Psoas muscle (tissue), 8 donors: Measurements from ENCODE around the gene TTC22. TPM values are rescaled to one million over a fixed set of nuclear protein-coding genes. Genes with fewer than 3 reads are reported as not detected.

Experiments used
- ATAC-seq, 4 donors: fragments of 200-7000 bp; cut with Tn5 transposase; one replicate each; pipeline ENCODE4 v1.9.1; 2020; ENCODE audit warnings: moderate library complexity in 3 of 4, mild to moderate bottlenecking in 2 of 4
- DNase-seq, 2 donors: peaks; one replicate each; pipeline ENCODE4 v3.0.0-alpha.2; 2020
- H3K27ac ChIP-seq: fragments of 200-600 bp; one replicate; pipeline ENCODE4 v1.8.0; 2022
- H3K27me3 ChIP-seq, 3 donors: fragments of 200-600 bp in 1 of 3; one replicate each; pipeline versions ENCODE4 v1.6.1 to v1.8.0; 2013 to 2022; ENCODE audit warnings: low read length in 2 of 3, mild to moderate bottlenecking in 2 of 3, moderate library complexity in 1 of 3; ENCODE audit not compliant: insufficient read depth in 3 of 3
- H3K36me3 ChIP-seq, 2 donors: fragments of 200-600 bp in 1 of 2; one replicate each; pipeline versions ENCODE4 v1.6.1 to v1.8.0; 2013 to 2022; ENCODE audit warnings: low read depth in 1 of 2, mild to moderate bottlenecking in 1 of 2, moderate library complexity in 1 of 2; ENCODE audit not compliant: insufficient read depth in 1 of 2
- H3K4me1 ChIP-seq: fragments of 200-600 bp; one replicate; pipeline ENCODE4 v1.8.0; 2022
- H3K4me3 ChIP-seq: fragments of 200-600 bp; one replicate; pipeline ENCODE4 v1.8.0; 2022; ENCODE audit warnings: mild to moderate bottlenecking
- H3K9me3 ChIP-seq: fragments of 200-600 bp; one replicate; pipeline ENCODE4 v1.8.0; 2022
- WGBS, 3 donors: extraction: QIAGEN DNeasy Blood & Tissue Kit; methylation state at CpG; one replicate each; pipeline versions ENCODE4 v1.1.6 to v1.1.7; 2013; 5-methylcytosine and 5-hydroxymethylcytosine counted together
- intact Hi-C, 2 donors: fragments of 100-400 bp; cut with DNase I; formaldehyde crosslinking; loops; one replicate each; pipeline versions ENCODE4 v1.11.0 to v1.14.2; 2022
- polyA plus RNA-seq, 3 donors: library from polyadenylated mRNA; stranded (reverse); fragments of 200-250 nt; gene quantifications; one replicate each; pipeline ENCODE4 v1.2.3, GENCODE V29; 2013
- total RNA-seq, 4 donors: library from RNA; stranded (reverse); fragmentation: NEBNext Ultra II Directional in 2 of 4; extraction: Animal tissue kit (Norgen Biotek cat#: 25700) in 2 of 4; gene quantifications; one replicate each; pipeline versions ENCODE4 v1.2.1 to v1.2.4, GENCODE V29; 2021 to 2023
- TF ChIP-seq, protein P1 (sequence below): fragments of 200-600 bp; IDR thresholded peaks from one replicate; pipeline ENCODE4 v1.8.0; 2022; ENCODE audit warnings: antibody characterized with exemption
- donor health status: healthy with polysubstance abuse.
- donor health status: DM: no; HTN: no; CAD: no; lungs with moderate emphysema.
- donor health status: Bipolar disorder and iron deficiency.
- donor health status: healthy.
- donor health status: DM: yes; HTN: yes; CAD: no.
- donor health status: DM: no; HTN: no; CAD: no.
- donor health status: DM: no; HTN: no; CAD: no.
- donor health status: DM: yes; HTN: yes; CAD: no.

Gene TTC22
- total and polyA plus RNA-seq, 7 donors: 0.03 to 0.13 (median 0.03) TPM; not detected in 2

DNA sequence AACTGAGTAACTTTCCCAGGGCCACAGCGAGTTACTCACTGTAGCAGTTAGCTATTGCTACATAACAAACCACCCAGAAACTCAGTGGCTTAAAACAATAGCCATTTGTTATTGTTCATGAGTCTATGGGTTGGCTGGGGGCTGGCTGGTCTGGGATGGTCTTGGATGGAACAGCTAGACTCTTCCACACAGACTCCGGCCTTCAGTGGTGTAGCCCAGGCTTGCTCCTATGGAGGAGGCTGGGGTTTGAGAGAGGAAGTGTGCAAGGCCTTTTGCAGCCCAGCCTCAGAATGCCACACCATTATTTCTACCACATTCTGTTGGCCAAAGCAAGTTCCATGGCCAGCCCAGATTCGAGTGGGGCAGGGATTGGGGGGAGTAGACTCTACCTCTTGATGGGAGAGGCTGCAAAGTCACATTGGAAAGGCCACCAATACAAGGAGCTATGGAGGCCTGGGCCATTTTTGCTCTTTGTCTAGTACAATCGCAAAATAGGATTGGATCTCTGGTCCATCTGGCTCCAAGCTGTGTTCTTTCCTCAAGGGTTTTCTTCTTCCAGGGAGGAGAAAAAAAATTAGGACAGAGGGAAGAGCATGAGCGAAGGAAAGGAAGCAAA is 37.5 kb upstream of the TTC22 start:
- H3K27ac ChIP-seq: no peak overlapping the region
- 82 to 87% (median 83%) methylated on average over 5 of the region's 5 CpGs for WGBS, 3 donors
- intact Hi-C loops: no loop called here
- ATAC-seq (no peak), DNase-seq (no peak)
- no peaks in the 10 kb centered on the region for H3K27me3 ChIP-seq
- H3K36me3 ChIP-seq: no peaks in the 10 kb centered on the region
- no peaks in the 10 kb centered on the region for H3K4me1 ChIP-seq
- H3K4me3 ChIP-seq: no peak overlapping the region
- TF ChIP-seq, protein P1, sequence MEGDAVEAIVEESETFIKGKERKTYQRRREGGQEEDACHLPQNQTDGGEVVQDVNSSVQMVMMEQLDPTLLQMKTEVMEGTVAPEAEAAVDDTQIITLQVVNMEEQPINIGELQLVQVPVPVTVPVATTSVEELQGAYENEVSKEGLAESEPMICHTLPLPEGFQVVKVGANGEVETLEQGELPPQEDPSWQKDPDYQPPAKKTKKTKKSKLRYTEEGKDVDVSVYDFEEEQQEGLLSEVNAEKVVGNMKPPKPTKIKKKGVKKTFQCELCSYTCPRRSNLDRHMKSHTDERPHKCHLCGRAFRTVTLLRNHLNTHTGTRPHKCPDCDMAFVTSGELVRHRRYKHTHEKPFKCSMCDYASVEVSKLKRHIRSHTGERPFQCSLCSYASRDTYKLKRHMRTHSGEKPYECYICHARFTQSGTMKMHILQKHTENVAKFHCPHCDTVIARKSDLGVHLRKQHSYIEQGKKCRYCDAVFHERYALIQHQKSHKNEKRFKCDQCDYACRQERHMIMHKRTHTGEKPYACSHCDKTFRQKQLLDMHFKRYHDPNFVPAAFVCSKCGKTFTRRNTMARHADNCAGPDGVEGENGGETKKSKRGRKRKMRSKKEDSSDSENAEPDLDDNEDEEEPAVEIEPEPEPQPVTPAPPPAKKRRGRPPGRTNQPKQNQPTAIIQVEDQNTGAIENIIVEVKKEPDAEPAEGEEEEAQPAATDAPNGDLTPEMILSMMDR: no peak
- no peaks in the 10 kb centered on the region for H3K9me3 ChIP-seq

DNA sequence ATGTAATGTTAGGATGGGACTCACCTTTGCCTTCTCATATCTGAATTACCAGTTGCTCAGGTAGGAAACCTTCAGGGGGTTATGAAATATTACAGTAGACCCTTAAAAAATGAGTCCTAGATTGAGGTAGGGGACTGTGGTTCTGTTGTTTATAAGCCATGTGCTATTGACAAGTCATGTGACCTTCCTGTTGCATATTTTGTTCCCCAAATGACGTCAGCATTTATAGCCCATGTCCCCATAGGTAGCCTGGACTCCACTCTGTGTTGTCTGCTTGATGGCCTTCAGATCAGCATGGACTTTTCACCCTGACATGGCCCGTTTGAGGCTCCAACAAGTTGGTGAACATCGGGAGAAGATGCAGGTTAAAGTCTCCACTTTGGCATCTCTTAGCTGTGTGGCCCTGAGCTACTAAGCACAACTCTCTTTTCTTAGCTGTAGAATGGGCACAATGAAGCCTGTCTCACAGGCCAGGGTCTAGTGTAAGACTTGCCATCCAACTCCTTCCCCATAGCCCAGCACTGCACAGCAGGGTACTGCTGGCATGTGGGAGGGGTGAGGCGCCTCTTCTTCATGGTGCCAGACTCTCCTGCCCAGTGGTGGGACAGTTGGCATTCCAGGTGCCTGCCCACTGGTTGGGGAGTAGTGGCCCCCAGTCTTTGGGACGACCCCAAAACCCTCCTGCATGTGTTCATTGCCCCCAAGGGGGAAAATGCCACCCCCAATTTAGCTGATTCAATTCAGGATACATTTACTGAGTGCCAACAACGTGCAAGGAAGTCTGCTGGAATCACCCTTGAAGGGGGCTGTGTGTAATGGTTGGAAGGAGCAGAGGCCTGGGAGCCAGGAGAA is 36.1 kb upstream of the TTC22 start:
- H3K9me3 ChIP-seq: no peaks in the 10 kb centered on the region
- H3K4me3 ChIP-seq: no peak overlapping the region
- TF ChIP-seq, protein P1: no peak
- WGBS, 3 donors: 60 to 69% (median 63%) methylated on average over 6 of the region's 6 CpGs
- DNase-seq: no peak
- H3K4me1 ChIP-seq: no peaks in the 10 kb centered on the region
- no peaks in the 10 kb centered on the region for H3K27me3 ChIP-seq
- H3K27ac ChIP-seq: no peak overlapping the region
- intact Hi-C loops: no loop called here
- ATAC-seq: peak in 1 of 4 donors; percentile 28
- no peaks in the 10 kb centered on the region for H3K36me3 ChIP-seq

DNA sequence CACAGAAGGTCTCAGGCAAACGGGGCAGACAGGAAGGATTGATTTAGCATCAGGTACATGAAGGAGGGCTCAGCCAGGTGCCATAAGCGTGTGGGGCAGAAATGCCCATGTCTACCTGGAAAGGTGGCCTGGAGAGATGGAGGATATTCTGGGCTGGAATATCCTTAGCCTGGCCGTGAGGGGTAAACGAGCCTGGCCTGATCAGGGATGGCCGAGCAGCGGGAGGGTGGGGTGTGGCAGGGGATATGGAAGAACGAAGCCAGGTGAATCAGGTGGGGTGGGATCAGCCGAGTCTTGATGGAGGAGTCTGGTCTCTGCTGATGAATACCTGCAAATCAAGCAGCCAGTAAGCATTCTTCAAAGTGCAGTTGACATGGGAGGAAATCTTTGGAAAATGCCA is 35.5 kb upstream of the TTC22 start:
- Histone ChIP-seq H3K36me3 (no peaks in the 10 kb centered on the region), H3K27ac (no peak overlapping the region), H3K27me3 (peaks cover 0 to 2% (median 0%) of the 10 kb centered on the region in 3 donors), H3K4me1 (no peaks in the 10 kb centered on the region), H3K4me3 (no peak overlapping the region), H3K9me3 (no peaks in the 10 kb centered on the region)
- 77 to 82% (median 80%) methylated on average over 8 of the region's 8 CpGs for WGBS, 3 donors
- intact Hi-C loops: no loop called here
- DNase-seq (no peak), ATAC-seq (no peak)
- TF ChIP-seq, protein P1: no peak

DNA sequence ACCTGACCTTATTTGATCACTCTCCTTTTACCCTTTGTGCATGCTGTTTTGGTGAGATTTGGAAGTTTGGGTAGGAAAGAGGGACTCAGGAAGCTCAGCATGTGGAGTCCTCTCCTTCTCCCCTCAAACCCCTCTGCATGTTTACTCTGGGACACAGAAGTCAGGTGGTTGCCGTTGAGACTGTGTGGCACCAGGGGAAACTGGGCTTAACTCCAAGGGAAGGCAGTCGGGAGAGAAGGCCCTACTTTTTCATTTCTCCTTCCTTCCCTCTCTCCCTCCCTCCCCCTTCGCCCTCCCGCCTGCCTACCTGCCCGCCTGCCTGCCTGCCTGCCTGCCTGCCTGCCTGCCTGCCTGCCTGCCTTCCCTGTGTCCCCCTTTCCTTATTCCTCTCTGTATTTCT is 34.8 kb upstream of the TTC22 start:
- H3K9me3 ChIP-seq: peaks cover 5% of the 10 kb centered on the region
- ATAC-seq (no peak), DNase-seq (no peak)
- H3K4me1 ChIP-seq: no peaks in the 10 kb centered on the region
- intact Hi-C loops: no loop called here
- H3K27ac ChIP-seq: no peak overlapping the region
- TF ChIP-seq, protein P1: no peak
- WGBS, 3 donors: 42 to 60% (median 56%) methylated on average over 4 to 5 of the region's 5 CpGs
- H3K4me3 ChIP-seq: no peak overlapping the region
- H3K27me3 ChIP-seq: peaks cover 0 to 2% (median 0%) of the 10 kb centered on the region in 3 donors
- H3K36me3 ChIP-seq: no peaks in the 10 kb centered on the region
